ENCODE data around the gene TEX53. TPM values are rescaled to one million over a fixed set of nuclear protein-coding genes. Genes with fewer than 3 reads are reported as not detected.

TEX53 gene
- total and polyA plus RNA-seq, 10 of the 15 experiments (the other 5 are each of a cell fraction or from before 2014, with no cell fraction given), result not detected

GRCh38 chr9:114676901-114677300 is 19.3 kb upstream of the TEX53 start:
- Histone ChIP-seq H3K27ac (ENCODE audit: control insufficient read depth, insufficient read depth) (no peak overlapping the region), H3K4me1 (ENCODE audit: control insufficient read depth, insufficient read depth, low read length) (no peaks in the 10 kb centered on the region), H3K79me2 (ENCODE audit: control insufficient read depth, insufficient read depth, low read length) (no peaks in the 10 kb centered on the region), H3K9me3 (replicated peaks; ENCODE audit: control insufficient read depth, insufficient read depth, low read length) (no peaks in the 10 kb centered on the region), H3K9ac (ENCODE audit: control insufficient read depth, insufficient read depth, low read length) (no peak overlapping the region), H3K4me3 (no peak overlapping the region), H3K4me2 (ENCODE audit: control insufficient read depth, insufficient read depth) (no peak overlapping the region), H2AFZ (ENCODE audit: control insufficient read depth, low read depth, low read length) (no peak overlapping the region), H3K36me3 (ENCODE audit: control insufficient read depth in 2 of 2, insufficient read depth in 2 of 2, low read length in 1 of 2) (no peaks in the 10 kb centered on the region), H4K20me1 (ENCODE audit: control insufficient read depth, insufficient read depth) (no peaks in the 10 kb centered on the region), H3K27me3 (replicated peaks in 1 of 2; ENCODE audit: control insufficient read depth in 2 of 2, insufficient read depth in 2 of 2, low read length in 1 of 2) (peaks cover 0 to 9% of the 10 kb centered on the region in 2 experiments; a peak in 2 of 4 replicates)
- DNase-seq (ENCODE audit: low read depth, low spot score) (no peak), FAIRE-seq (no peak), ATAC-seq (no peak)
- SMC1A ChIA-PET (ENCODE audit: uncharacterized antibody, unreplicated experiment), result interaction anchor here (0.6 to 3.5 kb wide), 7 partner anchors 11 to 534 kb away, joined by 3 to 12 read pairs (median 3); no protein-coding TSS in a partner anchor
- 53% methylated on average over 4 of the region's 4 CpGs for WGBS (ENCODE audit: insufficient coverage, insufficient replicate concordance, low lambda C conversion rate, missing lambda C conversion rate)
- POLR2A ChIA-PET, result no interaction called here
- TF ChIP-seq ZNF592 (IDR thresholded peaks at IDR 0.05) (no peak), POLR2A (IDR thresholded peaks at IDR 0.05; ENCODE audit: low read depth, low read length) (no peak), TARDBP (IDR thresholded peaks at IDR 0.05; ENCODE audit: borderline replicate concordance) (no peak), CREM (IDR thresholded peaks at IDR 0.05; ENCODE audit: low read depth) (no peak), HCFC1 (IDR thresholded peaks at IDR 0.05; ENCODE audit: low read length) (no peak), USF1 (IDR thresholded peaks at IDR 0.05; ENCODE audit: borderline replicate concordance, extremely low read length, insufficient read depth, low read depth, low read length) (no peak), IRF5 (IDR thresholded peaks at IDR 0.05; ENCODE audit: borderline replicate concordance) (no peak)
- in situ Hi-C loops (cut with MboI), result loop anchor here (5.0 to 10.0 kb wide), 3 partner anchors 235 to 848 kb away; no protein-coding TSS in a partner anchor
- RAD21 ChIA-PET (ENCODE audit: unreplicated experiment), result interaction anchor here (1.3 to 2.0 kb wide), 2 partner anchors 23 to 234 kb away, joined by 4 read pairs; no protein-coding TSS in a partner anchor
- CTCF ChIA-PET, result interaction anchor here (0.5 to 11.6 kb wide), 4 partner anchors 11 to 338 kb away, joined by 3 to 135 read pairs (median 6); no protein-coding TSS in a partner anchor
- BruUV-seq (replicated peaks), result no TSS peak
- intact Hi-C loops (cut with micrococcal nuclease; ENCODE audit: unreplicated experiment), result no loop called here

All from GM12878 (cell line).